Caco-2 (cell line): ENCODE measurements around the gene OR4S1. TPM values are rescaled to one million over a fixed set of nuclear protein-coding genes. Genes with fewer than 3 reads are reported as not detected.
"Not testable (repeated sequence)": the region's sequence is repeated elsewhere in the genome, so short reads cannot be mapped to it uniquely, and the experiment has no call there.

Source experiments
- BruUV-seq: library from RNA; stranded (reverse); fragments of 400-500 nt; replicated peaks from 2 replicates; lab custom pipeline; 2021; lab: Mats Ljungman, UMichigan
- CTCF ChIA-PET: fragments of 300-600 bp; sonication (Branson Sonifier 250); formaldehyde crosslinking; loops from one replicate; lab custom pipeline; 2022; ENCODE audit warnings: antibody characterized with exemption; lab: Charles Lee
- POLR2A ChIA-PET: fragments of 300-600 bp; sonication (Branson Sonifier 250); formaldehyde crosslinking; loops from one replicate; lab custom pipeline; 2022; ENCODE audit warnings: antibody characterized with exemption; lab: Charles Lee
- DNase-seq, 2 experiments: peaks; one replicate each; pipeline versions ENCODE4 v3.0.0 to v3.0.0-alpha.2; 2020 to 2022
- H3K27me3 ChIP-seq: replicated peaks from 2 replicates; pipeline ENCODE4 v1.6.0; 2011; ENCODE audit warnings: low read length; ENCODE audit not compliant: control insufficient read depth, insufficient read depth
- H3K36me3 ChIP-seq: 2 replicates; pipeline ENCODE4 v1.5.1; 2011; ENCODE audit warnings: low read length; ENCODE audit not compliant: control insufficient read depth, insufficient read depth
- H3K4me1 ChIP-seq: fragments of 250-450 bp; sonication (Bioruptor Pico); 2 replicates; pipeline ENCODE4 v1.5.1; 2020; ENCODE audit warnings: mild to moderate bottlenecking
- H3K4me3 ChIP-seq: 2 replicates; pipeline ENCODE4 v1.5.1; 2011; ENCODE audit warnings: low read depth, mild to moderate bottlenecking, control low read depth, low read length
- H3K9me3 ChIP-seq: fragments of 250-450 bp; sonication (Bioruptor Pico); 2 replicates; pipeline ENCODE4 v1.5.1; 2020; ENCODE audit warnings: mild to moderate bottlenecking, moderate library complexity
- H3K27ac Mint-ChIP-seq: one replicate; pipeline ENCODE4 v1.8.0; 2022; ENCODE audit warnings: mixed read lengths; ENCODE audit not compliant: unreplicated experiment
- H3K27me3 Mint-ChIP-seq: one replicate; pipeline ENCODE4 v1.8.0; 2022; ENCODE audit warnings: mixed read lengths; ENCODE audit not compliant: insufficient read depth, unreplicated experiment
- H3K36me3 Mint-ChIP-seq: one replicate; pipeline ENCODE4 v1.8.0; 2022; ENCODE audit warnings: mild to moderate bottlenecking, mixed read lengths; ENCODE audit not compliant: insufficient read depth, unreplicated experiment
- H3K4me1 Mint-ChIP-seq: one replicate; pipeline ENCODE4 v1.8.0; 2022; ENCODE audit warnings: low read depth, mixed read lengths; ENCODE audit not compliant: unreplicated experiment
- H3K4me3 Mint-ChIP-seq: one replicate; pipeline ENCODE4 v1.8.0; 2022; ENCODE audit warnings: mild to moderate bottlenecking, moderate library complexity, mixed read lengths; ENCODE audit not compliant: unreplicated experiment
- H3K9me3 Mint-ChIP-seq: one replicate; pipeline ENCODE4 v1.8.0; 2022; ENCODE audit warnings: mixed read lengths; ENCODE audit not compliant: unreplicated experiment
- CTCF ChIP-seq, 2 experiments: fragments of 200-600 bp in 1 of 2; IDR thresholded peaks; 1 replicate in 1 of 2; 2 replicates in 1 of 2; pipeline versions ENCODE4 v1.5.1 to v1.8.0; 2011 to 2022; ENCODE audit warnings: antibody characterized with exemption in 1 of 2, control low read depth in 1 of 2, inconsistent platforms in 1 of 2, low read depth in 1 of 2, low read length in 1 of 2, mild to moderate bottlenecking in 1 of 2, moderate library complexity in 1 of 2; ENCODE audit not compliant: insufficient read depth in 1 of 2, severe bottlenecking in 1 of 2, unreplicated experiment in 1 of 2
- intact Hi-C: fragments of 100-400 bp; cut with micrococcal nuclease; formaldehyde crosslinking; loops from one replicate; pipeline ENCODE4 v1.10.0; 2022; ENCODE audit not compliant: unreplicated experiment
- total RNA-seq: library from RNA; stranded (reverse); gene quantifications from 2 replicates; pipeline ENCODE4 v1.2.3, GENCODE V29; 2022

Gene OR4S1
- total RNA-seq, 1 experiment from 2014 or later, result not detected

DNA sequence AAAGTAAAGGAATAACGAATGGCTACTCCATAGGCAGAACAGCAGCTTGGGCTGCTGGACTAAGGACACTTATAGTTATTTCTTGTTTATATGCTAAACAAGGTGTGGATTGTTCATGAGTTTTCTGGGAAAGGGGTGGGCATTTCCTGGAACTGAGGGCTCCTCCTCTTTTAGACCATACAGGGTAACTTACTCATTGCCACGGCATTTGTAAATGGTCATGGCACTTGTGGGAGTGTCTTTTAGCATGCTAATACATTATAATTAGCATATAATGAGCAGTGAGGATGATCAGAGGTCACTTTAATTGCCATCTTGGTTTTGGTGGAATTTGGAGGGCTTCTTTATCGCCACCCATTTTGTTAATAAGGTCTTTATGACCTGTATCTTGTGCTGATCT is 35.4 kb upstream of the OR4S1 start:
- no peaks in the 10 kb centered on the region for H3K36me3 Mint-ChIP-seq
- H3K4me1 Mint-ChIP-seq, result no peaks in the 10 kb centered on the region
- TF ChIP-seq CTCF (IDR thresholded peaks at IDR 0.05; ENCODE audit: insufficient read depth in 1 of 2, low read depth in 1 of 2, low read length in 1 of 2, severe bottlenecking in 1 of 2, unreplicated experiment in 1 of 2), result no peak
- H3K4me3 Mint-ChIP-seq, result no peak overlapping the region
- Histone ChIP-seq H3K36me3 (no peaks in the 10 kb centered on the region), H3K4me1 (no peaks in the 10 kb centered on the region), H3K27me3 (no peaks in the 10 kb centered on the region), H3K9me3 (no peaks in the 10 kb centered on the region), H3K4me3 (no peak overlapping the region)
- CTCF ChIA-PET, result no interaction called here
- peaks cover 4% of the 10 kb centered on the region for H3K27me3 Mint-ChIP-seq
- DNase-seq, result no peak
- H3K9me3 Mint-ChIP-seq, result no peaks in the 10 kb centered on the region
- H3K27ac Mint-ChIP-seq, result no peak overlapping the region
- no TSS peak for BruUV-seq
- intact Hi-C loops, result no loop called here
- POLR2A ChIA-PET, result no interaction called here

GRCh38 chr11:48272606-48273005 is 33.4 kb upstream of the OR4S1 start:
- ChIA-PET POLR2A (no interaction called here), CTCF (no interaction called here)
- no peak overlapping the region for H3K4me3 ChIP-seq
- H3K27ac Mint-ChIP-seq, result no peak overlapping the region
- H3K4me1 Mint-ChIP-seq, result no peaks in the 10 kb centered on the region
- no peak for TF ChIP-seq CTCF (IDR thresholded peaks at IDR 0.05; ENCODE audit: insufficient read depth in 1 of 2, low read depth in 1 of 2, low read length in 1 of 2, severe bottlenecking in 1 of 2, unreplicated experiment in 1 of 2)
- H3K36me3 Mint-ChIP-seq, result no peaks in the 10 kb centered on the region
- H3K9me3 Mint-ChIP-seq, result no peaks in the 10 kb centered on the region
- H3K4me1 ChIP-seq, result no peaks in the 10 kb centered on the region
- H3K27me3 Mint-ChIP-seq, result peaks cover 4% of the 10 kb centered on the region
- intact Hi-C loops, result no loop called here
- DNase-seq, result no peak
- H3K9me3 ChIP-seq, result no peaks in the 10 kb centered on the region
- no peak overlapping the region for H3K4me3 Mint-ChIP-seq
- H3K27me3 ChIP-seq, result no peaks in the 10 kb centered on the region
- no peaks in the 10 kb centered on the region for H3K36me3 ChIP-seq
- no TSS peak for BruUV-seq

DNA sequence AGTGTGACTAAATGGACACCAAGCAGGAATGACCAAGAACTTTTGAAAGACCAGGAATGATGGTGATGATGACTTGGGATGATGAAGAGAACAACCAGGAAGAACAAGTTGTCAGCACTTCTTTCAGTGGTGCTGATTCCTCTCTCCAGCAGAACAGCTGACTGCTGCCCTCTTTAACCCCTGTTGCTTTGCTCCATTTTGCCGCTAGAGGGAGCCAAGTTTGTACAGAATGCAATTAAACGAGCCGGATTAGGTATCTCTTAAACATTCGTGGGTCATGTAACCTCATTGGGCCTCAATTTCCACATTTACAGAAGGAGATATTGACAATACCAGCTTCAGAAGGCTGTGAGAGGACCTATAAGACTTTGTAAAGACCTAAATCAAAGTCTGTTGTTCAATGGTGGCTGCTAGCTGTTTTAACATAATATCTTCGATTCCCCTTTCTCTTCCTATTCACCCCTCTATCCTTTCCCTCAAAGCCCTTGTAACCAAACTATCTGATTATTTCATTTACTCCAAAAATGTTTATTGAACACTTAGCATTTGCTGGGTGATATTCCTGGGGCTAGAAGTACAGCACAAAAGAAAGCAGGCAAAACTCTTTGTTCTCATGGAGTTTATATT is 1.9 kb downstream of the OR4S1 start:
- intact Hi-C loops, result loop anchor here (1.0 to 10.0 kb wide), 3 partner anchors 135 to 1217 kb away; no protein-coding TSS in a partner anchor
- peak; percentile 85 to 92 for TF ChIP-seq CTCF (IDR thresholded peaks at IDR 0.05; ENCODE audit: insufficient read depth in 1 of 2, low read depth in 1 of 2, low read length in 1 of 2, severe bottlenecking in 1 of 2, unreplicated experiment in 1 of 2)
- no peaks in the 10 kb centered on the region for H3K9me3 ChIP-seq
- no peaks in the 10 kb centered on the region for H3K27me3 Mint-ChIP-seq
- H3K36me3 ChIP-seq, result no peaks in the 10 kb centered on the region
- H3K4me1 Mint-ChIP-seq, result no peaks in the 10 kb centered on the region
- no peaks in the 10 kb centered on the region for H3K9me3 Mint-ChIP-seq
- no peak overlapping the region for H3K4me3 ChIP-seq
- no peaks in the 10 kb centered on the region for H3K27me3 ChIP-seq
- no peaks in the 10 kb centered on the region for H3K4me1 ChIP-seq
- H3K4me3 Mint-ChIP-seq, result no peak overlapping the region
- no peaks in the 10 kb centered on the region for H3K36me3 Mint-ChIP-seq
- no TSS peak for BruUV-seq
- ChIA-PET POLR2A (no interaction called here), CTCF (interaction anchor here (0.6 kb wide), 1 partner anchor 1006 kb away, joined by 3 read pairs; no protein-coding TSS in a partner anchor)
- DNase-seq, result peak; percentile 63 to 78
- no peak overlapping the region for H3K27ac Mint-ChIP-seq

- H3K4me1 ChIP-seq, POLR2A ChIA-PET, H3K27me3 Mint-ChIP-seq, BruUV-seq, CTCF ChIA-PET, H3K36me3 ChIP-seq, H3K4me3 Mint-ChIP-seq, H3K9me3 ChIP-seq, H3K36me3 Mint-ChIP-seq, intact Hi-C loops, DNase-seq, H3K4me3 ChIP-seq, H3K4me1 Mint-ChIP-seq, H3K27me3 ChIP-seq, H3K27ac Mint-ChIP-seq, H3K9me3 Mint-ChIP-seq: not testable (repeated sequence)
Measured at GRCh38 chr11:48313590-48313989, 7.6 kb downstream of the OR4S1 start.

GRCh38 chr11:48319813-48320212 is 13.8 kb downstream of the OR4S1 start:
- H3K4me1 Mint-ChIP-seq, H3K4me3 Mint-ChIP-seq, CTCF ChIA-PET, H3K9me3 ChIP-seq, H3K27ac Mint-ChIP-seq, BruUV-seq, intact Hi-C loops, DNase-seq, H3K9me3 Mint-ChIP-seq, H3K4me1 ChIP-seq, H3K27me3 ChIP-seq, H3K4me3 ChIP-seq, POLR2A ChIA-PET, H3K36me3 ChIP-seq, H3K36me3 Mint-ChIP-seq: not testable (repeated sequence)
- peaks cover 12% of the 10 kb centered on the region for H3K27me3 Mint-ChIP-seq
